GM21825 (cell line): Measurements from ENCODE around the gene SUMF1.
"Not testable (repeated sequence)": the region's sequence is repeated elsewhere in the genome, so short reads cannot be mapped to it uniquely, and the experiment has no call there.

Experiments used
- ATAC-seq: cut with Tn5 transposase; IDR thresholded peaks from one replicate; pipeline ENCODE4 v1.9.1; 2021; ENCODE audit warnings: mild to moderate bottlenecking, moderate library complexity; ENCODE audit not compliant: unreplicated experiment

SUMF1 gene

GRCh38 chr3:4341336-4341675 is 125.8 kb downstream of the SUMF1 start:
- ATAC-seq = no peak

DNA sequence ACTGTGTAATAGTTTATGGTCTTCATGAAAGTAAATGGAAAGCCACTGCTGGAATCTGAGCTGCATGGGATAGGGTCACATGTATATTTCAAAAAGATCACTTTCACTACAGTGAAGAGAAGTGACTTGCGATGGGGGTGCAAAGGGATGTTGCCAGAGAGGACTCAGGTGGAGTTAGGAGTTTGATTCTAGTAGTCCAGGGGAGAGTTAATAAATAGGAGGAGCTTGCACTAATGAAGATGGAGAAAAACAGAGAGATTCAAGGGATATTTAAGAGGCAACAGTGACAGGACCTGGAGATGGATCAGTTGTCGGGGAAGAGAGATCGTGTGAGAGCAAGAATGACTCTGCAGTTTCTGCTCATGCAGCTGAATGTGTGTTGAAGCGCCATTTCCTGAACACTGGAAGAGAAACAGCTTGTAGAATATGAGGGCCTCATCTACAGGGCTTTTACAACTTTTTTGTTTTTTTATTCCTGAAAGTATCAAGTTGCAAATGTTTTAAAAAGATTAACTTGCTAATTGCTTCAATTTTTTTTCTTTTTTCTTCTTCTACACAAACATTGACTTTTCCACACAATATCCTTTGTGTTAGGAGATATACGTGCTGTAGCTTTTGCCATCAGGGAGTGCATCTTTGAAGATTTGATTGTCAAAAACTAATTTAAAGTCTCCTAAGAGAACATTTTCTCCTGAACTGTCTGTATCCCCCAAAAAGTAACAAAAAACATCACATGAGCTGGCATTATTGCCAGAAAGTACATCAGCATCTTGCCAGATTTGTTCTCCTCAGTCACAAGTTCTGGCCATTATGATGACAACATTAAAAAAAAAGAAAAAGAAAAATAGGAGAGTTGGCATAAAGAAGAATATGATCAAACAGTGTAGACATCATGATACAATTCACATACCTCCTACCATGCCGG is 126.4 kb downstream of the SUMF1 start:
- ATAC-seq = no peak

- ATAC-seq = no peak
Measured at GRCh38 chr3:4340077-4340410, 127.0 kb downstream of the SUMF1 start.

- no peak for ATAC-seq
Measured at GRCh38 chr3:4338751-4339150, 128.3 kb downstream of the SUMF1 start.

DNA sequence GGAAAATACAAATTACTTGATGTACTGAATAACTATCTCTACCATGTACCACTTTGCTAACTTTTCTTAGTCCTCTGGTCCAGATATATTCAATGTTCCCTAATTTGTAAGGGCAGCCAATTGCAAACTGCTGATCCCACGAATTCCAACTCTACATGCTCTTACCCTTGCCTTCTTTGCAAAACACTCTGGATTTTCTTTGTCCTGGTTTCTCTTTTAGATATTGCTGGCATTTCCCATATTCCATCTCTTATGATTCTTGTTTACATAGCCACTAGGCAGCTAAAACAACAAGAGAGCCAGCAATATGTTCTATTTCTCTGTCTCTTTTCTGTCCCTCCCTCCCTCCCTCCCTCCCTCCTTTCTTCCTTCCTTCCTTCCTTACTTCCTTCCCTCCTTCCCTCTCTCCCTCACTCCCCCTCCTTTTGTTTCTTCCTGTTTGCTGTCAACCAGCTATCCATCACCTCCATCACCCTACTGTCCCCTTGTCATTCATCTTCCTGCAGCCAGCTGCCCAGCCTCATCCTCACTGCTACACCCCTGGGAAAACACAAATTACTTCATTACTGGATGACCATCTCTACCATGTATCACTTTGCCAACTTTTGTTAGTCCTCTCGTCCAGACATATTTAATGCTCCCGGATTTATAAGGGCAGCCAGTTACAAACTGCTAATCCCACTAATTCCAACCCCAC is 130.1 kb downstream of the SUMF1 start:
- ATAC-seq = no peak

GRCh38 chr3:4335840-4336562 is 131.1 kb downstream of the SUMF1 start:
- no peak for ATAC-seq

GRCh38 chr3:4334548-4334947 is 132.5 kb downstream of the SUMF1 start:
- ATAC-seq = no peak

DNA sequence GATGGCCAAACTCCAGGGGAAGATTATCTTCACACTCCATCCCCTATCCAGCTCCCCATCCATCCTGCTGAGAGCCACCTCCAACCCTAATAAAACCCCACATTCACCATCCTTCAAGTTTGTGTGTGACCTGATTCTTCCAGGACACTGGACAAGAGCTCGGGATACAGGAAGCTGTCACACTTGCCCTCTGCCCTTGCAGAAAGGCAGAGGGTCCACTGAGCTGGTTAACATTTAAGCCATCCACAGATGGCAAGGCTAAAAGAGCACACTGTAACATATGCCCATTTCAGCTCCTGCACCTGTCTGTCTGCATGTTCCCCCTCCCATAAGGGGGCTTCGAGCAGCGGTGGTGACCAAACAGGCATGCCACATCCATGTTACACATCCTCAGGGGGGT is 134.1 kb downstream of the SUMF1 start:
- no peak for ATAC-seq

DNA sequence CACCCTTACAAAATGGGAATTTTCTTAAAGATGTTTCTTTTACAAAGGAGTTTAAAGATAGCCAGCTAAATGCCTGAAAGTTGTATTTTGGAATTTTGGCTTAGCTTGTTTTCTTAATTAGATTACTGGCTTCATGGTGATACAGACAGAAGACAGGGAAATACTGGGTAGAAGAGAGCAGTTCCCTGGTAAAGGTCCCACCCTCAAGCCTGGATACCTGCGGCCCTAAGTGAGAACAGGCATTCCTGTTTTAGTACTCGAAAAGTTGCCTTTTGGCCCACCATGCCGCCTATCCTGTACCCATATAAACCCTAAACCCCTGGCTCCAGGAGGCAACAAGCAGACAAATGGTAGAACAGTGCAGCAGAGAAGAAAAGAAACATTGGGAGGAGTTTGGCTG is 134.5 kb downstream of the SUMF1 start:
- no peak for ATAC-seq

DNA sequence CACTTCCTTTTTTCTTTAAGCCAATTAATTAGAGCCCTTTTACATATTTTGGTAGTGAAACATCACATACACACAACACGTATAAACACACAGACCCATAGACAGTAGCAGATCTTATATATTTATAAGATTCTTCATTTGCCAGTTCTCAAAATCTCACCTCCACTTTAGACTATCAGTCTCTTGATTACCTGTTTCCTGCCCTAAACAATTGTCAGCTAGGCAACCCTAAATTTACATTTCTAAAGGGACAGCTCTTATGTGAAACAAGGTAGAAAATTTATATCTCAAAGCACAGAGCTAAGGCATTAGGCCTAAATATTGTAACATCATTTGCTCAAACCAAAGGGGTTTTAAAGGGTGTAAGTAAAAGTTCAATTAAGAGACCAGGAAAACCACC is 135.0 kb downstream of the SUMF1 start:
- ATAC-seq = no peak

DNA sequence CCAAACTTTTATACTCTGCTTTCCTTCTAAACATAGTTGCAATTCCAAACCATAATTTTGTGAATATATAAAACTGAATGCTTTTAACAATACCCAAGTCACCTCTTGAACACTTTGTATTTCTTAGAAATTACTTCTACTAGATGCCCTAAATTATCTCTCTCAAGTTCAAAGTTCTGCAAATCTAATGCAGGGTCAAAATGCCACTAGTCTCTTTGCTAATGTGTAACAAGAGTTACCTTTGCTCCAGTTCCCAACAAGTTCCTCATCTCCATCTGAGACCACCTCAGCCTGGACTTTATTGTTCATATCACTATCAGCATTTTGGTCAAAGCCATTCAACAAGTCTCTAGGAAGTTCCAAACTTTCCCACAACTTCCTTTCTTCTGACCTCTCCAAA is 137.3 kb downstream of the SUMF1 start:
- ATAC-seq = not testable (repeated sequence)

GRCh38 chr3:4326868-4327267 is 140.2 kb downstream of the SUMF1 start:
- ATAC-seq = no peak

- no peak for ATAC-seq
Measured at GRCh38 chr3:4323246-4324027, 143.6 kb downstream of the SUMF1 start.

GRCh38 chr3:4322635-4323034 is 144.4 kb downstream of the SUMF1 start:
- ATAC-seq = no peak

DNA sequence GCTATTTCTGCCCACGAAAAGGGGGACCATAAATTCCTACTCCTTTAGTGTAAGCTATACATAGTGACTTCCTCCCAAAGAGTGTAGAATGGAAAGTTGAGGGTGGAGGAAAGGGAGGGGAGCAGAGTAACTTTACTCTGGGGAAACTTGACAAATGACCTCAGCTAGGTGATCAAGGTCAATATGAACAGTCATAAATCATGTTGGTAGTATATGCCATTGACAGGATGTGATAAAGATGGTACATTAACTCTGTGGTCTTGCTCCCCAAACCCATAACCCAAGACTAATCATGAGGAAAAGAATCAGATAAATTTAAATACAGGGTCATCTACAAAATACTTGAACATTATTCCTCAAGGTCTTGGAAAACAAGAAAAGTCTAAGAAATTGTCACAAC is 145.3 kb downstream of the SUMF1 start:
- no peak for ATAC-seq

GRCh38 chr3:4320096-4320911 is 146.8 kb downstream of the SUMF1 start:
- ATAC-seq = no peak

- ATAC-seq = no peak
Measured at GRCh38 chr3:4314688-4315087, 152.4 kb downstream of the SUMF1 start.

GRCh38 chr3:4313606-4314293 is 153.3 kb downstream of the SUMF1 start:
- ATAC-seq = no peak

DNA sequence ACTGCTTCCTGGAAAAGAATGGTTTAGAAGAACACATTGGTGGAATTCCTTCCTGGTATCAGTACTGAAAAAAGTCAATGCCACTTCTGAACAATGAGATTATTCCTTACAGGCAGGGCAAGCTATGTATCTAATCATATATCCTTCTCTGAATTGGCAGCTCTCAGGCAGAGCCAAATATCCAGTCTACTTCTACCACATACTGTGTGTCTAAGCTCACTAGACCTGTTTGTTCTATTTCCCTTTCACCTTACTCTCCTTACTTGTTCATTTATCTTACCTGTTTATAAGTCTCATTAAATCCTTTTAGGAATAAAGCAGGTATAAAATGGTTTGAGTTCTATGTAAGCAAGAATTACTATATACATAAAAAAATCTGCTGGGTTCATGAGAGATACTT is 155.6 kb downstream of the SUMF1 start:
- no peak for ATAC-seq
